Glomerular visceral epithelial cell (primary cell): ENCODE measurements around the gene INPP4A.
"Not testable (repeated sequence)": the region's sequence is repeated elsewhere in the genome, so short reads cannot be mapped to it uniquely, and the experiment has no call there.

Source experiments
- DNase-seq: peaks from one replicate; pipeline ENCODE4 v3.0.0-alpha.2; 2016; ENCODE audit errors: extremely low spot score

INPP4A gene

DNA sequence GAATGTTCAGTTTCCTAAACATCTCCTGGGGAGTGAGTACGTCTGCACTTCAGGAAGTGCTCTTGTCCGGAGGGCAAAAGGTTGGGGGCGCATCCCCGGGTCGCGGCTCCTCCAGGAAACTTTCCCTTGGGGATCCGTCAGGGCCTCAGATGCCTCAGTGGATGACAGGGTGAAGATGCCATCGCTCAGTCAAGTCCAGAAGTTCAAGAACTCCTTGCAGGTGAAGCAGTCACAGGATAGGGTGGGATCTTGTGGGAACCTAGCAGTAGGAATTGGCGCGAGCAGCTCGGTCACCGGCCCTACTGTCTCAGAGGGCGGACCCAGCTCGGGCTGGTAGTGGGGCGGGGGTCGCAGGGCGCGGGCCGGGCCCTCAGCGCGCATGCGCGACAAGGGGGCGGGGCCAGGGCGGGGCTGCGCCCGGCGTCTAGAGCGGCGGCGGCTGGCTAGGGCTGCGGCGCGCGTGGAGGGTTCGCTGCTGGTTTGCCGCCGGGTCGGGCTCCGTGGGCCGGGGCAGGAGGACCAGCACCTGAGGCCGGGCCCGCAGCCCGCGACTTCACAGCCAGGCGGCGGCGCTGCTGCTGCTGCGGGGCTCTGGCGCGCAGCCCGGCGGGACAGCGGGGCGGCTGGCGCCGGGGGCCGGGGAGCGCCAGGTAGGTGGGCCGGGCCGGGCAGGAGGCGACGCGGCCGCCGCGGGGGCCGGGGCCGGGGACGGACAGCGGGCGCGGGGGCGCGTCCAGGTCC lies at the start of gene INPP4A:
Gene INPP4A, plus strand, starts transcription at position 423 of the 741 bp plus-strand sequence. CDS start 75,191 bp downstream, outside the sequence.
- DNase-seq, result peak; percentile 86

DNA sequence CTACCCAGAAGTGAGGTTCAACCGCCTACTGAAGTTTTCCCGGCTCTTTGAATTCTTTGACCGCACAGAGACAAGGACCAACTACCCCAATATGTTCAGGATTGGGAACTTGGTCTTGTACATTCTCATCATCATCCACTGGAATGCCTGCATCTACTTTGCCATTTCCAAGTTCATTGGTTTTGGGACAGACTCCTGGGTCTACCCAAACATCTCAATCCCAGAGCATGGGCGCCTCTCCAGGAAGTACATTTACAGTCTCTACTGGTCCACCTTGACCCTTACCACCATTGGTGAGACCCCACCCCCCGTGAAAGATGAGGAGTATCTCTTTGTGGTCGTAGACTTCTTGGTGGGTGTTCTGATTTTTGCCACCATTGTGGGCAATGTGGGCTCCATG lies 48.7 kb upstream of the INPP4A start:
- no peak for DNase-seq

DNA sequence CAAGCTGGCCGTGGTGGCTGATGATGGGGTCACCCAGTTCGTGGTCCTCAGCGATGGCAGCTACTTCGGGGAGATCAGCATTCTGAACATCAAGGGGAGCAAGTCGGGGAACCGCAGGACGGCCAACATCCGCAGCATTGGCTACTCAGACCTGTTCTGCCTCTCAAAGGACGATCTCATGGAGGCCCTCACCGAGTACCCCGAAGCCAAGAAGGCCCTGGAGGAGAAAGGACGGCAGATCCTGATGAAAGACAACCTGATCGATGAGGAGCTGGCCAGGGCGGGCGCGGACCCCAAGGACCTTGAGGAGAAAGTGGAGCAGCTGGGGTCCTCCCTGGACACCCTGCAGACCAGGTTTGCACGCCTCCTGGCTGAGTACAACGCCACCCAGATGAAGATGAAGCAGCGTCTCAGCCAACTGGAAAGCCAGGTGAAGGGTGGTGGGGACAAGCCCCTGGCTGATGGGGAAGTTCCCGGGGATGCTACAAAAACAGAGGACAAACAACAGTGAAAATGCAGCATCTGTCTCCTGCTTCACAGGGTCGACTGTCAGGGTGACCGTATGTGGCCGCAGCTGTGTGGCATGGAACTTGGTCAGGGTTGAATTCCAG lies 47.8 kb upstream of the INPP4A start:
- no peak for DNase-seq

DNA sequence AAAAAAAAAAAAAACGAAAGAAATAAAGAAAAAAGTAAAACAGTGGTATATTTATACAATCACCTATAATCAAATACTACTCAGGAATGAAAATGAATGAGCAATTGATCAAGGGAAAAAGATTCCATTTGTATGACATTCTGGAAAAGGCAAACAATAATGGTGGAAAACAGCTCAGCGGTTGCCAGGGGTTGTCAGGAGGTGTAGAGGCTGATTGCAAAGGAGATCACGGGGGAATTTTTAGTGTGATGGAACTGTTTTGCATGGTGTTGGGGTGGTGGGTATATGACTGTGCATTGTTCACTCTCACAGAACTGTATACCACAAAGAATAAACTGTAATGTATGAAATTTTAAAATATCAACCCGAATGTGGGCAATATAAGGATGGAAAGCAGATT lies 45.5 kb upstream of the INPP4A start:
- DNase-seq, result no peak

DNA sequence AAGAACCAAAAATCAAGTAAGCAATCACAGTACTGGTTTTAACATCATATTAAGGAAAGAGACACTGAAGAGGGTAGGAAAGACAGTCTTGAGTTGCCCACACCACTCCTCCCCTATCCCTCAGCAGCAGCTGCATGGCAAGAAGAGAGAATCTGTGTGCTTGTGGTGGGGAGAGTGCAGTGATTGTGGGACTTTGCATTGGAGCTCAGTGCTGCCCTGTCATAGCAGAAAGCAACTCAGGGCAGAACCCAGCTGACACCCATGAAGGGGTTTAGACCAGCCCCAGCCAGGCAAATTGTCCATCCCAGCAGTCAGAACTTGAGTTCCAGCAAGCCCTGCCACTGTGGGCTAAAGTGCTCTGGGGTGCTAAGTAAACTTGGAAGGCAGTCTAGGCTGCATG lies 40.8 kb upstream of the INPP4A start:
- DNase-seq, result no peak

DNA sequence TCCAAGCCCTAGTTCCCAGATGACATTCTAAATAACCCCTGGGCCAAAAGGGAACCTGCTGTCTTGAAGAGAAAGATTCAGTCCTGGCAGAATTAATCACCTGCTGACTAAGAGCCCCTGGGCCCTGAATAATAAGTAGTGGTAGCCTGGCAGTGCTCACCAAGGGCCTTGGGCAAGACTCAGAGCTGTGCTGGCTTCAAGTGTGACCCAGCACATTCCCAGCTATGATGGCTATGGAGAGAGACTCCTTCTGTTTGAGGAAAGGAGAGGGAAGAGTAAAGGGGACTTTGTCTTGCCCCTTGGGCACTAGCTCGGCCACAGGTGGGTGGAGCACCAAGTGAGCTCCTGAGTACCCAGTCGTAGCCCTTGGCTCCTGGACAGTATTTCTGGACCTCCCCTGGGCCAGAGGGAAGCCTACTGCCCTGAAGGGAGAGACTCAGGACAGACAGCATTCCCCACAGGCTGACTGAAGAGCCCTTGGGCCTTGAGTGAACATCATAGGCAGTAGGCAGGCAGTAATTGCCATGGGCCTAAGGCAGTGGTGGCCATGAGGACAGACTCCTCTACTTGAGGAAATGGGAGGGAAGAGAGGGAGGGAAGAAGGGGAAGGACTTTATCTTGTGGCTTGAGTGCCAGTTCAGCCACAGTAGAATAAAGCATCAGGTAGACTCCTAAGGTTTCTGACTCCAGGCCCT lies 40.0 kb upstream of the INPP4A start:
- no peak for DNase-seq

DNA sequence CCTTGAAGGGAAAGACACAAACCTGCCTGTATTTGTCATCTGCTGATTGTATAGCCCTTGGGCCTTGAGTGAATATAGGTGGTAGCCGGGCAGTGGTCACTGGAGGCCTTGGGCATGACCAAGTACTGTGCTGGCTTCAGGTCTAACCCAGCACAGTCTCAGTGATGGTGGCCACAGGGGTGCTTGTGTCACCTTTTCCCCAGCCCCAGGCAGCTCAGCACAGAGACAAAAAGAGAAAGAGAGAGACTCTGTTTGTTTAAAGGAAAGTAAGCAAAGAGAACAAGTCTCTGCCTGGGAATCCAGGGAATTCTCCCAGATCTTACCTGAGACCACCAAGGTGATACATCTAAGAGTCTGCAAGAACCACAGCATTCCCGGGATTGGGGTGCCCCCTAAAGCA lies 39.4 kb upstream of the INPP4A start:
- DNase-seq, result no peak

DNA sequence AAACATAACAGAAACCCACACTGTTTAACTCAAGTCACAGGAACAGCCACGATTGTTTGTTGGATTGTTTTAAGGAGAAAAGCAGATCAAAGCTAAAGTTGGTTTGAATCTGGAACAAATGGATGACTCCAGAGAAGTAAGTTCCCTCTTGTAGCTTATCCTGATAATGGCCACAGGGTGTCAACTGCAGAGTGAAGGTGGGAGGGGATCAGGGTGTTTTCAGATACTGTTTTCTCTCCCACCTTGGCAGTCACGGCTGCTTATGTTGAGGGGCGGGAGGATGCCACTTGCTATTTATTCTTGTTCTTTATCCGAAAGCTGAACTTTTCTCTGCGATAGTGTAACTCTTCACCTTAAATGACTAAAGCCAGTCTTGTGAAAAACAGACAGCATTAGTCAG lies 36.5 kb upstream of the INPP4A start:
- no peak for DNase-seq

DNA sequence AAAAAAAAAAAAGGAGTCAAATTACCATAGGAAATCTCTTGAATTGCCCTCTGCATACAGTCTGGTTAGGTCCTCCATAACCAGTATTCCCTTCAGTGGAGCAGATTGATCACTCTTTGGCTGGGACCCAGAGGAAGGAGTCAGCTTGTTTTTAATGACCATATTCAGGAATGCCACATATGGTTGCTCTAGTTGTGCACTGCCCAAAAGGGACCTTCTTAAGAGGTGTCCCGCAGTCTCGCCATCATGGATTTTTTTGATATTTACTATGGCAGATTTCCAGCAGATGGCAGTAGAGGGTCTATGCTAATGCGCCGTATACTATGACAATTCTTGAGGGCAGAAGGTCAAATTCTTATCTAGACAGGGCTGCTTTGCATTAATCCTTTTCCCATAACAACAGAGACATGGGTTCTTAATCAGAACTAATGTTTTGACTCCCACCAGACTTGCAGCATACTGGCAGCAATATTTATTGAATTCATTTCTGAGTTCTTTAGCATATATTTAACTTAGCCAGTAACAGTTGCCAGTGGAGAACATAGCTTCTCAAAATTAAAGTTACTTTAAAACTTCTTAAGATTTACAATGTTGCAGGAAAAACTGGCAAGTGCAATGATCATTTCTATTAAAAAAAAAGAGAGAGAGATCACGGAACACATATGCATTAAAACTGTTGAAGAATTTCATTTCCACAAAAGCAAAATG lies 31.8 kb upstream of the INPP4A start:
- peak; percentile 72 for DNase-seq

DNA sequence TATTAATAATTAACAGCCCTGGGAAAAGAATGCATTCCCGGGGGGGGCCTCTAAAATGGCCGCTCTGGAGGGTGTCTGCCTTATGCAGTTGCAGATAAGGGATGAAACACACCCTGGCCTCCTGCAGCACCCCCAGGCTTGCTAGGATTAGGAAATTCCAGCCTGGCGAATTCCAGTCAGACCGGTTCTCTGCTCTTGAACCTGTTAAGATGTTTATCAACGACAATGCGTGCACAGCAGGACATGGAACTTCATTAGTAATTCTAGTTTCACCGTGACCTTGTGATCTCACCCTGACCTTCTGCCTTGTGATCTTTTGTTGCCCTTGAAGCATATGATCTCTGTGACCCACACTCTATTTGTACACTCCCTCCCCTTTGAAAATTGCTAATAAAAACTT lies 30.4 kb upstream of the INPP4A start:
- DNase-seq, result not testable (repeated sequence)

DNA sequence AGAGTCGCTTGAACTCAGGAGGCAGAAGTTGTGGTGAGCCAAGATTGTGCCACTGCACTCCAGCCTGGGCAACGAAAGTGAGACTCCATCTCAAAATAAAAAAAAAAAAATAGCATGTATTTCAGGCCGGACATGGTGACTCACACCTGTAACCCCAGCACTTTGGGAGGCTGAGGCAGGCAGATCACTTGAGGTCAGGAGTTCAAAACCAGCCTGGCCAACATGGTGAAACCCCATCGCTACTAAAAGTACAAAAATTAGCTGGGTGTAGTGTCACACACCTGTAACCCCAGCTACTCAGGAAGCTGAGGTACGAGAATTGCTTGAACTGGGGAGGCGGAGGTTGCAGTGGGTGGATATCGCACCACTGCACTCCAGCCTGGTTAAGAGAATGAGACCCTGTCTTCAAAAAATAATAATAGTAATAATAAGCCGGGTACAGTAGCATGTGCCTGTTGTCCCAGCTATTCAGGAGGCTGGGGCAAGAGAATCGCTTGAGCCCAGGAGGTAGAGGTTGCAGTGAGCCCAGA lies 28.9 kb upstream of the INPP4A start:
- not testable (repeated sequence) for DNase-seq

DNA sequence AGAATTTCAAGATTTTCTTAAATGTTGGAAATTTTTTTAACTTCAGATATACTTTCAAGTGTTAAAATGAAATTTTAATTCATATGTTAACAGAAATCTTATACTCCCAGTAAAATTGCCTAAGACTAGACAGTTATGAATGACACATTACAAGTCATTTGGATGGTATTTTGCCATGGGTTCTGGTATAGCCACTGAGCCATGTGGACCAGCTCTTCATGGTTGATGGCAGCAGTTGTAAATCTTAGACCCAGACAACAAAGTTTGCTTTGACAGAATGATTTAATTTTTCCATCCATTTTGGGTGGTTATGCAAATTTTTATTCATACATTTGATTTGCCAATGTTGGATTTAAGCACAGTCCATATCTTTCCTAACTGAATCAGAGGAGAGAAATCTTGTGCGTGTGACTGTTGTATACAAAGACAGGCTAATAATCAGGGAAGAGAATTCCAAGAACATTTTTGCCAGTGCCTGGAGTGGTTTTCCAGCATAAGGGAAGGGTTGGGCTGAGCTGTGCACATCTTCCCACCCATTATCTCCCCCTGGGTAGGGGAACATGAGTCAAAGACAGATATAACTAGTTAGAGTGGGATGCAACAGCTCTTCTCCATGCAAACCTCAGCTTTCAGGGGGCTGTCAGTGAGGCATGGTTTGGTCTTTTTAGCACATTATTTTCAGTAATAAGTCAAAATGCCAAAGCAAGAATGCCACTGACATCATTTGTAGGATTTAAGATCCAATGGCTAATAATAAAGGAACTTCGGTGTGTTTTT lies 28.1 kb upstream of the INPP4A start:
- DNase-seq, result no peak

DNA sequence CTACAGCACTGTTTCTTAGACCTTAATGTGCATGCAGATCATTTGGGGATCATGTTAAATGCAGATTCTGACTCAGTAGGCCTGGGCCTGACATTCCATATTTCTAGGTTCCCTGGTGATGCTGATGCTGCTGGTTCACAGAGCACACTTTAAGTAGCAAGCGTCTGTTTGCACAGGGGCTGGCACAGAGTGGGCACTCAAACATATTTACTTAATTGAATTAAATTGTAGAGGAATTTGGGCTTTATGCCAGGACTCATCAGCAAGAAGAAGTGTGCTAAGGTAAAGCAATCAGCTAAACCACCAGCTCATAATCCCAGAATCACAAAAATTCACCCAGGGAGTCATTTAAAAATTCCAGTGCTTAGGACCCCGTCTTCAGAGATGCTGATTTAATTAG lies 25.1 kb upstream of the INPP4A start:
- no peak for DNase-seq

DNA sequence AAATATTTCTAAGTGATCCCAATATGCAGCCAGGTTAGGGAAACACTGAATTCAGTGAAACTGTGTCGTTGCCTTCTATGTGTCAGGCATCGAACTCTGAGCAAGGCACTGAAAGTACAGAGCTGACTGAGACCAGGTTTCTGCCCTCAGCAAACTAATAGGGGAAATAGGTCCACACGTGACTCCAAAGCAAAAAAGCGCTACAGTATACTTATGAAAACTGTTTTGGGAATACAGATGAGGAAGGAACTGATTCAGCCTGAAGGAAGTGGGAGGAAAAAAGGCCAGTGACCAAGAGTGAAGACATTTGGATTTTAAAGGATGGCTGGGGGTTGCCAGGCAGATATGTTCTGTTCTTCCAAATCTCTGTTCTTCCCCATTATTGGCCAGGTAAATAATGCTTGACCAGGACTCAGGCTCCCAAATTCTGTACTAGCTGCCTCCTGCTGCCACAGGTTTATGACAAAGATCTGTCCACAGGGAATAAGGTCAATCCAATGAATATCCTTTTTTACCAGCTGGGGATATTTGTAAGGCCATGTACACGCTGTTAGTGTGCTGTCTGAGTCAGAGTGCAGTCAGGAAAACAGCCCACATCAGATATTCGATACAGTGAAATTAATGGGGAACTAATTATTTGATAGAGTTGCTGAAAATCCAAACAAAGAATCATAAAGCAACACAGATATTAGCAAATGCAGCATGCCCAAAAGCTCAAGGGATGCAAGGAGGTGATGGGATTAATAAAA lies 24.5 kb upstream of the INPP4A start:
- no peak for DNase-seq

DNA sequence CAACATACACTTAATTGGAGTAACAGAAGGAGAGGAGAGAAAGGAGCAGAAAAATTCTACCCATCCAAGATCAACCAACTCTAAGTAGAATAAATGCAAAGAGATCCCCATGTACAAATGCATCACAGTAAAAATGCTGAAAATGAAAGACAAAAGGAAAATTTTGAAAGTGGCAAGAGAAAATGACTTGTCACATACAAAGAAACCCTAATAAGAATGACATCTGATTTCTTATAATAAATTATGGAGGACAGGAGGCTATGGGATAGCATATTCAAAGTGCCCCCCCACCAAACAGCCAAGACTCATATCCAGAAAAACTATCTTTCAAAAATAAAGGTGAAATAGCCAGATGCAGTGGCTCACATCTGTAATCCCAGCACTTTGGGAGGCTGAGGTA lies 22.2 kb upstream of the INPP4A start:
- no peak for DNase-seq

DNA sequence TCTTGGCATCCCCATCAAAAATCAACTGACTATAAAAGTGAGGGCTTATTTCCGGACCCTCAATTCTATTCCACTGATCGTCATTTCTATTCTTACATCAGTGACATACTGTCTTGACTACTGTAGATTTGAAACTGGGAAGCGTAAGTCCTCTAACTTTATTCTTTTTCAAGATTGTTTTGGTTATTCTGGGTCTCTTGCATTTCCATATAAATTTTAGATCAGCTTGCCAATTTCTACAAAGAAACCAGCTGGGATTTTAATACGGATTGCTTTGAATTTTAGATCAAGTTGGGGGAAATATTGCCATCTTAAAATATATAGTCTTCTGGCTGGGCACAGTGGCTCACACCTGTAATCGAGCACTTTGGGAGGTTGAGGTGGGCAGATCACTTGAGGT lies 17.9 kb upstream of the INPP4A start:
- DNase-seq, result no peak

DNA sequence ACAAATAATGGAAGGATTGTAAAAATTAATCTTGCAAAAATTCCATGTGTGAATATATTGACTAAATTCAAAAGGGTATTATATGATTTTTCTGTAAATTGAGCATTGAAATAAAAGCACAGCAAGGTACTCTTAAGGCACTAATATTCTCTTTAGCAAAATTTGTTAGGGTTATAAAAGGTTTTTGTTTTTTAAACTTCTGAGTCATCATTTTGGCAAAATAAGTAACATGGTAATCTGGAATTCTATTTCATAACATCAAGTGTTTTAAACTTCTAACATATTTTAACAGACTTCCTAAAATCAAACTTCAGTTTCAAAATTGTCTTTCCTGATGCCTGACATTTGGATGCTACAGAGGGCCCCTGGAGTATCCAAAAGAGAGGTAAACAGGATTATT lies 12.5 kb upstream of the INPP4A start:
- no peak for DNase-seq

DNA sequence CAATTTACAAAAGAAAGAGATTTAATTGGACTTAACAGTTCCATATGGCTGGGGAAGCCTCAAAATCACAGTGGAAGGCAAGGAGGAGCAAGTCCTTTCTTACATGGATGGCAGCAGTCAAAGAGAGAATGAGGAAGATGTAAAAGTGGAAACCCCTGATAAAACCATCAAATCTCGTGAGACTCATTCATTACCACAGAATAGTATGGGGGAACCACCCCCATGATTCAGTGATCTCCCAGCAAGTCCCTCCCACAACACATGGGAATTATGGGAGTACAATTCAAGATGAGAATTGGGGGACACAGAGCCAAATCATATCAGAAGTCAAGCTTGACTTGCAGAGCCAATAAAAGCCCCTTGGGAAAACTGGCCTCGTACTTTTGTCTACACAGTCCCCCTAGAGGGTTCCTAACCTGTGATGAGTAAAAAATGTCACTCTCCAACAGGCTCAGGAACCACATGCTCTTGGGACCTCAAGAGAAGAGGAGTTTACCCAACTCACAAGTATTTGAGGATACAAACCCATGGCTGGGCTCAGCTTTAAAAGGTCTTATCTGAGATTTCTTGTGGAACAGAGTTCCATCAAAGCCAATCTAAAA lies 11.2 kb upstream of the INPP4A start:
- DNase-seq, result no peak

DNA sequence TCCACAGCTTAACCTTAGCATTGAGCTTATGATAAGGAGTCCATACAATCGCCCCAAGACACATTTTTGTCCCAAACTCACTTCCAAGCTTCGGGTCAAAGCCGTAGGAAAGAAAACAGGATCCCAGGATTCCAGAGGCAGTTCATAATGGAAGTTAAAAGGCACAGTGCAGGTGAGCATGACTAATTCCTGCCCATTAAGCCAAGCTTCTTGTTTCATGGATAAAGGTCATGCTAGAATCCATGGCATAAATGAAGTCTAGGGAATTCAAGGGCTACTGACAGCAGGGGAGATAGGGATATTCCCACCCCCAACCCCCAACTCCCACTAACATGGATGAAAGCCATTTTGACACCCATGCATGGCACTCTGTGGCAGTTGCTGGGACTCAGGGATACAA lies 10.2 kb upstream of the INPP4A start:
- DNase-seq, result no peak

DNA sequence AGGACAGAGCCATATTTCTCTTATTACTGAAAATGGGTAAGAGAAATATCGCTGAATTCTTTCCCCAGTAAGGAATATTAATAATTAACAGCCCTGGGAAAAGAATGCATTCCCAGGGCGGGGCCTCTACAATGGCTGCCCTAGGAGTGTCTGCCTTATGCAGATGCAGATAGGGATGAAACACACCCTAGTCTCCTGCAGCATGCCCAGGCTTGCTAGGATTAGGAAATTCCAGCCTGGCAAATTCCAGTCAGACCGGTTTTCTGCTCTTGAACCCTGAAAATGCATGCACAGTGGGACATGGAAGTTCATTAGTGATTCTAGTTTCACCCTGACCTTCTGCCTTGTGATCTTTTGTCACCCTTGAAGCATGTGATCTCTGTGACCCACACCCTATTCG lies 9.0 kb upstream of the INPP4A start:
- DNase-seq, result peak; percentile 33
